DMS153 (cell line): ENCODE results near the gene MGAT1.
"Not testable (repeated sequence)": the region's sequence is repeated elsewhere in the genome, so short reads cannot be mapped to it uniquely, and the experiment has no call there.

Source experiments
- DNase-seq: peaks from one replicate; lab custom pipeline; 2025; lab: John Stamatoyannopoulos, UW

The MGAT1 gene

GRCh38 chr5:180785121-180785781 is 17.4 kb downstream of the MGAT1 start:
- no peak for DNase-seq

- no peak for DNase-seq
Observed at GRCh38 chr5:180784497-180785097, 18.0 kb downstream of the MGAT1 start.

- DNase-seq: no peak
Observed at GRCh38 chr5:180783340-180784052, 19.1 kb downstream of the MGAT1 start.

- no peak for DNase-seq
Observed at GRCh38 chr5:180782748-180783147, 19.9 kb downstream of the MGAT1 start.

GRCh38 chr5:180781900-180782326 is 20.7 kb downstream of the MGAT1 start:
- not testable (repeated sequence) for DNase-seq

GRCh38 chr5:180779985-180780610 is 22.5 kb downstream of the MGAT1 start:
- DNase-seq: no peak

- no peak for DNase-seq
Observed at GRCh38 chr5:180777475-180777874, 25.1 kb downstream of the MGAT1 start.

GRCh38 chr5:180776376-180776775 is 26.2 kb downstream of the MGAT1 start:
- DNase-seq: no peak

GRCh38 chr5:180775624-180776023 is 27.0 kb downstream of the MGAT1 start:
- no peak for DNase-seq

GRCh38 chr5:180771839-180772238 is 30.8 kb downstream of the MGAT1 start:
- DNase-seq: no peak

GRCh38 chr5:180769821-180770220 is 32.8 kb downstream of the MGAT1 start:
- no peak for DNase-seq

GRCh38 chr5:180755601-180756000 is 47.0 kb downstream of the MGAT1 start:
- no peak for DNase-seq

- no peak for DNase-seq
Observed at GRCh38 chr5:180744253-180744652, 58.4 kb downstream of the MGAT1 start.

GRCh38 chr5:180742727-180743126 is 59.9 kb downstream of the MGAT1 start:
- DNase-seq: no peak

- DNase-seq: not testable (repeated sequence)
Observed at GRCh38 chr5:180740953-180741352, 61.7 kb downstream of the MGAT1 start.

GRCh38 chr5:180739958-180740357 is 62.6 kb downstream of the MGAT1 start, which contains the start of gene OR2Y1:
TSS of gene OR2Y1 (minus strand) at chr5:180740058. CDS start at chr5:180740058, 0 bp downstream.
- no peak for DNase-seq

- DNase-seq: no peak
Observed at GRCh38 chr5:180739271-180739670, 63.3 kb downstream of the MGAT1 start.

GRCh38 chr5:180736536-180736935 is 66.1 kb downstream of the MGAT1 start:
- DNase-seq: no peak
